ENCODE data around the gene FICD.

DNA sequence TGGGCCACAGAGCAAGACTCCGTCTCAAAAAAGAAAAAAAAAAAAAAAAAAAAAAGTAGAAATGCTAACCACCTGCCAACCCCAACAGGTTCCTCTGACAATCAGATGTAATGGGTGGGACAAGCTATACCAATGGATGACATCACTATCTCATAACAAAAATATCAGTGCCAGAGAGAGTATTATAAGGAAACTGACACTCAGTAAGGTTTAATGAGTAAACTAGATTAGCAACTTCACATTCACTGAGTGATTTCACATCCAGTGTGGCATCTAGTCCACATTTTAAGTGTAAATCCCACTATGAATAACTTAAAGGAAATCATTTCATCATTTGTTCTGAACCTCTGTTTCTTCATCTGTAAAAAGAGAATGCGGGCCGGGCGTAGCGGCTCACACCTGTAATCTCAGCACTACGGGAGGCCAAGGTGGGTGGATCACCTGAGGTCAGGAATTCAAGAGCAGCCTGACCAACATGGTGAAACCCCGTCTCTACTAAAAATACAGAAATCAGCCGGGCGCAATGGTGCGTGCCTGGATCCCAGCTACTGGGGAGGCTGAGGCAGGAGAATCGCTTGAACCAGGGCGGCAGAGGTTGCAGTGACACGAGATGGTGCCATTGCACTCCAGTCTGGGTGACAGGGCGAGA, 44.1 kb downstream of the FICD start:
- TF ChIP-seq, protein P1, sequence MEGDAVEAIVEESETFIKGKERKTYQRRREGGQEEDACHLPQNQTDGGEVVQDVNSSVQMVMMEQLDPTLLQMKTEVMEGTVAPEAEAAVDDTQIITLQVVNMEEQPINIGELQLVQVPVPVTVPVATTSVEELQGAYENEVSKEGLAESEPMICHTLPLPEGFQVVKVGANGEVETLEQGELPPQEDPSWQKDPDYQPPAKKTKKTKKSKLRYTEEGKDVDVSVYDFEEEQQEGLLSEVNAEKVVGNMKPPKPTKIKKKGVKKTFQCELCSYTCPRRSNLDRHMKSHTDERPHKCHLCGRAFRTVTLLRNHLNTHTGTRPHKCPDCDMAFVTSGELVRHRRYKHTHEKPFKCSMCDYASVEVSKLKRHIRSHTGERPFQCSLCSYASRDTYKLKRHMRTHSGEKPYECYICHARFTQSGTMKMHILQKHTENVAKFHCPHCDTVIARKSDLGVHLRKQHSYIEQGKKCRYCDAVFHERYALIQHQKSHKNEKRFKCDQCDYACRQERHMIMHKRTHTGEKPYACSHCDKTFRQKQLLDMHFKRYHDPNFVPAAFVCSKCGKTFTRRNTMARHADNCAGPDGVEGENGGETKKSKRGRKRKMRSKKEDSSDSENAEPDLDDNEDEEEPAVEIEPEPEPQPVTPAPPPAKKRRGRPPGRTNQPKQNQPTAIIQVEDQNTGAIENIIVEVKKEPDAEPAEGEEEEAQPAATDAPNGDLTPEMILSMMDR (IDR thresholded peaks at IDR 0.05): no peak
- TF ChIP-seq EP300 (IDR thresholded peaks at IDR 0.05): no peak
- TF ChIP-seq POLR2A (IDR thresholded peaks at IDR 0.05): no peak
